ENCODE measurements around the gene ENTHD1.

GRCh38 chr22:39723463-39723862, 170.1 kb downstream of the ENTHD1 start:
- TF ChIP-seq HNRNPLL (IDR thresholded peaks at IDR 0.05; ENCODE audit: low read depth, low read length, poor library complexity, severe bottlenecking) (no peak), POU5F1 (IDR thresholded peaks at IDR 0.05; ENCODE audit: borderline replicate concordance, low read depth, low read length, partially characterized antibody) (no peak)

All from K562 (cell line).